ENCODE measurements around the gene HAGH.

HAGH gene

DNA sequence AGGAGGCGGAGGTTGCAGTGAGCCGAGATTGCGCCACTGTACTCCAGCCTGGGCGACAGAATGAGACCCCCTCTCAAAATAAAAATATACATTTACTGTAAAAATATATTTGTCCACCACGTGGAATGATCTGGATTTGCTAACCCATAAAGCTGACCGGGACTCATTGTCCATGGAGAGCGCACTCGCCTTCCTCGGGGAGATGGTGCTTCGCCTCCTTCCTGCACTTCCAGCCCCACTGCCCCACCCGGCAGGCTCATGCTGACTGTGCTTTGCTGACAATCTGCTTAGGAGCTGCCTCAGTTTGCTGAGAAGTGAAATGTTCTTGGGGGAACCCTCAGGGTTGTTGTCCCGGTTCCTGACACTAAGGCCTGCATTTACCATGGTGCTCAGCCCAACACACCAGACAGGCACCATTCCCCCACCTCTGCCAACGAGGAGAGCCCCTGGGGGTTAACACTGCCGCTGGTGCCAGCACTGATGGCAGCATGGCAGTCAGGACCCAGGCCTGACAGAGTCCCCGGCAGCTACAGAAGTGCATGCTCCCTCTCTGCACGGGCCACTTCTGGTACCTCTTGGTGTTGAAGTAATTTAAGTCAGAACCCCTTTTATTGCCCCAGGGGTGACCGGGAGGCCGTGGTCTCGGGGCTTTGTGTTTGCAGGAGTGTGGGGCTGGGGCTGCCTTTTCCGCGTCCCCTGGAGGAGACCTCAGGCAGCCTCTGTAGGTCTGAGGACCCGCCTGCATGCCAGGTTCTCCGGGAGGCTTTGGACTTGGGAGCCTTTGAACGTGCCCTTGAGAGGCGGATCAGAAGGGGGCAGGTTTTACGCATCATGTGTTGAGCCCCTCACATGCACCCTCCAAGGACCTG, 41.4 kb downstream of the HAGH start:
- in situ Hi-C loops (cut with HindIII; ENCODE audit: low sequenced_read_pairs): no loop called here
- TF ChIP-seq, protein P1, sequence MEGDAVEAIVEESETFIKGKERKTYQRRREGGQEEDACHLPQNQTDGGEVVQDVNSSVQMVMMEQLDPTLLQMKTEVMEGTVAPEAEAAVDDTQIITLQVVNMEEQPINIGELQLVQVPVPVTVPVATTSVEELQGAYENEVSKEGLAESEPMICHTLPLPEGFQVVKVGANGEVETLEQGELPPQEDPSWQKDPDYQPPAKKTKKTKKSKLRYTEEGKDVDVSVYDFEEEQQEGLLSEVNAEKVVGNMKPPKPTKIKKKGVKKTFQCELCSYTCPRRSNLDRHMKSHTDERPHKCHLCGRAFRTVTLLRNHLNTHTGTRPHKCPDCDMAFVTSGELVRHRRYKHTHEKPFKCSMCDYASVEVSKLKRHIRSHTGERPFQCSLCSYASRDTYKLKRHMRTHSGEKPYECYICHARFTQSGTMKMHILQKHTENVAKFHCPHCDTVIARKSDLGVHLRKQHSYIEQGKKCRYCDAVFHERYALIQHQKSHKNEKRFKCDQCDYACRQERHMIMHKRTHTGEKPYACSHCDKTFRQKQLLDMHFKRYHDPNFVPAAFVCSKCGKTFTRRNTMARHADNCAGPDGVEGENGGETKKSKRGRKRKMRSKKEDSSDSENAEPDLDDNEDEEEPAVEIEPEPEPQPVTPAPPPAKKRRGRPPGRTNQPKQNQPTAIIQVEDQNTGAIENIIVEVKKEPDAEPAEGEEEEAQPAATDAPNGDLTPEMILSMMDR (IDR thresholded peaks at IDR 0.05; ENCODE audit: low read depth, low read length, missing control alignments): no peak
- DNase-seq (ENCODE audit: low read depth): no peak
- no peak overlapping the region for H3K4me3 ChIP-seq (ENCODE audit: low read depth, low read length)

DNA sequence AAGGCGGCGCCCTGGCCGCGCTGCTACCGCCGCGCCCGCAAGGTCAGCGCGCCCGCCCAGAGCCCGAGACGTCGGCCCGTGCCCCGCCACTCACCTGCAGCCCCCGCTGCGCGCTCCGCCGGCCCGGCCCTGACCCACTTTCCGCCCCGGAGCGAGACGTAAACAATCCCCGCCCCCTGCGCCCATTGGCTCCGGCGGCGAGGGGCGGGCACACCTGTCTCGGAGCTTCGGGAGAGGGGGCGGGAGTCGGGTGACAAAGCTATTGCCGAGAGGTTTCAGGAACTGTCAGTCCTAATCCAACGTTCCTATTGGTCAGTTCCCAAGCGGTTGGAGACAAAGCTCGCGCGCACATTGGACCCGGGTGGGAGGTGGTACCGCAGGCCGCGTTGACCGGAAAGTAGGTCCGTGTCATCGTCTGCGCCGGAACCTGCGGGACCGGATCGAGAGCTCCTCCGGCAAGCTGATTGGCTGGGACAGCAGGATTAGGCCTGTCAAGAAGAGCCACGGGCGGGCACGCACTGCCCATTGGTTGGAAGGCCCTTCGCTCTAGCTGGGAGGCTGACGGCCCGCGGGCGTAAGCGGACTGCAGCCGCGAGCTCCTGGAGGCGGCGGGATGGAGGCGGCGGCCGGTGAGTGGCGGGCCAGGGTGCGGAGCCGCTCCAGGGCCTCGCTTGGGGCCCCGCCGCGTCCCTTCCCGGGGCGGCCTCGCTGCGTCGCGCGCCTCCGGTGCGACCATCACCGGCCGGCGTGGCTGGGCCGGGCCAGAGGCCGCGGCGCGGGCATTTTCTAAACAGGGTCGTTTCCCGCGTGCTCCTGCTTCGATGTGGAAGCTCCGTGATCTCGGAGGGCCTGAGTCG, 44.0 kb downstream of the HAGH start, which contains the start of the genes NUBP2 and SPSB3:
TSS of gene NUBP2 (plus strand) at position 553 of the 857 bp plus-strand sequence. CDS start at position 614, 61 bp downstream.
TSS of gene SPSB3 (minus strand) at position 164 of the 857 bp plus-strand sequence. CDS start 1,088 bp downstream, outside the sequence.
- TF ChIP-seq, protein P1 (IDR thresholded peaks at IDR 0.05; ENCODE audit: low read depth, low read length, missing control alignments): no peak
- peak within 1 kb of the TSS; percentile 83 for H3K4me3 ChIP-seq (ENCODE audit: low read depth, low read length)
- in situ Hi-C loops (cut with HindIII; ENCODE audit: low sequenced_read_pairs): no loop called here
- DNase-seq (ENCODE audit: low read depth): peak; percentile 100

DNA sequence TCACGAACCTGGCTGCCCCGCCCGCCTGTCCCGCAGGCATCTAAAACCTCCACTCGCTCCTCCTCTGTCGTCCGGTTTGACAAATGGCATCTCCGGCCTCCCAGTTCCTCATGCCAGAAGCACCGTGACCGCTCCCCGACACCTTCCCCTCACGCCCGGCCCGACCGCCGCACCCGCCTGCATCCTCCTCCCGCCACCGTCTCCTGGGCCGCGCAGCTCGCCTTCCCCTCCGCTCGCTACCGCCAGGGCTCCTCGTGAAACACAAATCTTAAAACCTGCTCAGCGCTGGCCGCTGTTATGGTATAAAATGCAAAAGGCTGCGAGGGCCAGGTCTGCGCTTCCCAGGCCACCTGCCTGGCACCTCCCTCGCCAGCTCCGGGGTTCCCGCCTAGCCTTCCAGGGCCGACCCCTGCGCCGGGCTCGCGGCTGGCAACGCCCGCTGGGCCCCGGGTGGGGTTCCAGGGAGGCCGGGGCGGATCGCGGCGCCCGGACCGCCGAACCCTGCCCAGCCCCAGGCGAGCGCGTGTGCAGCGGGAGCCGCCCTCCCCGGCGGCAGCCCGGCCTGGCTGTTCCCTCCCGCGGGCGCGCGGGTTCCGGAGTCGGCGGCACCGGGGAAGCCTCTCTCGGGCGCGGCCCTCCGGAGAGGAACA, 44.7 kb downstream of the HAGH start:
- DNase-seq (ENCODE audit: low read depth): no peak

DNA sequence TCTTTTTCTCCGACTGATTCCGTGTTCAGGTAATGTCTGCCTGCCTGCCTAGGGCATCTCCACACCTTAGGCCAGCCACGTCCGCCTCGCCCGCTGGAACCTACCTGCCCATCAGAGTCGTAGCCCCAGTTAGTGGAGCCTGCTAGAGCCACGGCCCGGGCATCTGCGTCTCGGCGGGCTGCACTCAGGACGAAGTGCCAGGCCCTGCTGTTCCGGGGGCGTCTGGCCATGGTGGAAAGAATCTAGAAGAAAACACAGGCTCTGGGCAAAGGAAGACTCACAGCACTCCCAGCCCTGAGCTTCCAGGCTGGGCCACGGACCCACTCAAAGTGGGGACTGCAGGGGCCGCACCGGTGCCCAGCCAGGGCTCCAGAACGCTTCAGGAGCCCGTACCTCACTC, 45.4 kb downstream of the HAGH start:
- TF ChIP-seq, protein P1 (IDR thresholded peaks at IDR 0.05; ENCODE audit: low read depth, low read length, missing control alignments): no peak
- H3K4me3 ChIP-seq (ENCODE audit: low read depth, low read length): peak overlapping the region; percentile 61
- no peak for DNase-seq (ENCODE audit: low read depth)
- in situ Hi-C loops (cut with HindIII; ENCODE audit: low sequenced_read_pairs): no loop called here

More for the DNA sequence above, 44.7 kb downstream of the HAGH start:
- in situ Hi-C loops (cut with HindIII; ENCODE audit: low sequenced_read_pairs): no loop called here
- TF ChIP-seq, protein P1 (IDR thresholded peaks at IDR 0.05; ENCODE audit: low read depth, low read length, missing control alignments): no peak
- H3K4me3 ChIP-seq (ENCODE audit: low read depth, low read length): peak overlapping the region; percentile 61

DNA sequence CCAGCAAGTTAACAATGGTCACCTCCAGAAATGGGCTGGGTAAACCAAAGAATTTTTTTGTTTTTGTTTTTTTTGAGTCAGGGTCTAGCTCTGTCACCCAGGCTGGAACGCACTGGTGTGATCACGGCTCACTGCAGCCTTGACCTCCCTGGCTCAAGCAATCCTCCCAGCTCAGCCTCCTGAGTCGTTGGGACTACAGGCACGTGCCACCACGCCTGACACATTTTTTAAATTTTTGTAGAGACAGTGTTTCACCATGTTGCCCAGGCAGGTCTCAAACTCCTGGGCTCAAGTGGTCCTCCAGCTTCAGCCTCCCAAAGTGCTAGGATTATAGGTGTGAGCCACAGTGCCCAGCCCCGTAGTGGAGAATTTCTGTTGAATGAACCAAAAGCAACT, 46.0 kb downstream of the HAGH start:
- in situ Hi-C loops (cut with HindIII; ENCODE audit: low sequenced_read_pairs): no loop called here
- DNase-seq (ENCODE audit: low read depth): no peak
- H3K4me3 ChIP-seq (ENCODE audit: low read depth, low read length): no peak overlapping the region
- TF ChIP-seq, protein P1 (IDR thresholded peaks at IDR 0.05; ENCODE audit: low read depth, low read length, missing control alignments): no peak
